8988T (cell line): Measurements from ENCODE around the gene RANBP17.

Source experiments
- DNase-seq: peaks from one replicate; pipeline ENCODE4 v3.0.0; 2011

RANBP17 gene

DNA sequence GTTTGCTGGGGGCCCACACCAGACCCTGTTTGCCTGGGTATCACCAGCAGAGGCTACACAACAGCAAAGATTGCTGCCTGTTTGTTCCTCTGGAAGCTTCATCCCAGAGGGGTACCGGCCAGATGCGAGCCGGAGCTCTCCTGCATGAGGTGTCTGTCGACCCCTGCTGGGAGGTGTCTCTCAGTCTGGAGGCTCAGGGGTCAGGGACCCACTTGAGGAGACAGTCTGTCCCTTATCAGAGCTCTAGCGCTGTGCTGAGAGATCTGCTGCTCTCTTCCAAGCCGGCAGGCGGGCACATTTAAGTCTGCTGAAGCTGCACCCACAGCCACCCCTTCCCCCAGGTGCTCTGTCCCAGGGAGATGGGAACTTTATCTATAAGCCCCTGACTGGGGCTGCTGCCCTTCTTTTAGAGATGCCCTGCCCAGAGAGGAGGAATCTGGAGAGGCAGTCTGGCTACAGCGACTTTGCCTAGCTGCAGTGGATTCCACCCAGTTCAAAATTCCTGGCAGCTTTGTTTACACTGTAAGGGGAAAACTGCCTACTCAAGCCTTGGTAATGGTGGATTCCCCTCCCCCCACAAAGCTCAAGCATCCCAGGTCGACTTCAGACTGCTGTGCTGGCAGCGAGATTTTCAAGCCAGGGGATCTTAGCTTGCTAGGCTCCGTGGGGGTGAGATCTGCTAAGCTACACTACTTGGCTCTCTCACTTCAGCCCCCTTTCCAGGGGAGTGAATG is 241.2 kb downstream of the RANBP17 start:
- no peak for DNase-seq

- no peak for DNase-seq
Observed at GRCh38 chr5:171107669-171108068, 245.9 kb downstream of the RANBP17 start.

- no peak for DNase-seq
Observed at GRCh38 chr5:171115519-171115918, 253.7 kb downstream of the RANBP17 start.

DNA sequence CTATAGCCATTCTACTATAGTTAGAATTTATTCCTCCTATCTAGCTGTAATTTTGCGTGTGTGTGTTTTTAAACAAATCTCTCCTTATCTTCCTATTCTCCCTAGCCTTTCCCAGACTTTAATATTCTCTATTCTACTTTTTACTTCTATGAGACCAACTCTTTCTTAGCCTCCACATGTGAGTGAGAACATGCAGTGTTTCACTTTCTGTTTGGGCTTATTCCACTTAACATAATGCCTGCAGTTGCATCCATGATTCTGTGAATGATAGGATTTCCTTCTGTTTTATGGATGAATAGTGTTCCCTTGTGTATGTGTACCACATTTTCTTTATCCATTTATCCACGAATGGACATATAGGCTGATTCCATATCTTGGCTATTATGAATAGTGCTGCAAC is 254.9 kb downstream of the RANBP17 start:
- DNase-seq, result no peak

DNA sequence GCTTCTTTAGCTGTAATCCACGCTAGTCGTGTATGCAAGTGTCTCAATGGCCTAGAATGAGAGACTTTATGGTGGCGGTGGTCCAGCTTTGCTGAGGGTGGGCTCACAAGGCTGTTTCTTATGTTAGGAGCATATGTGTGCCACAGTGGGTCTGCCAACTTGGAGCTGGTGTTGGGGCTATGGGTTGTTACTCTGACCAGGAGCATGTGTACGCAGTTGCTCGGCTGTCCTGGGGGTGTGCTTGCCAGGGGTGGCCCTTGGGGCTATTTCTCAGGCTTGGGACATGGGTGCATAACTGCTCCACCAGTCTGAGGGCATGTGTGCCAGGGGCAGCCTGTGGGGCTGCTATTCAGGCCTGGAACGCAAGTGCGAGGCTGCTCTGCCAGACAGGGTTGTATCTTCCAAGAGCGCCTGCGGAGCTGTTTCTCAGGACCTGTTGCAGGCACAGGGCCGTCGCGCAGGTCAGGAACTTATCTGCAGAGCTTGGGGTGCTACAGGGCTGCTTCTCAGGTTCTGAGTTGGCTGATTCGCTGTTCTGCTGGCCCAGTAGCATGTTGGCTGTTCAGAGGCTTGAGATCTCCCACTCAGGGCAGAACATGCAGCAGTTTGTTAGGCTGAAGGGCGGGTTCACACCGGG is 259.3 kb downstream of the RANBP17 start:
- DNase-seq, result no peak

DNA sequence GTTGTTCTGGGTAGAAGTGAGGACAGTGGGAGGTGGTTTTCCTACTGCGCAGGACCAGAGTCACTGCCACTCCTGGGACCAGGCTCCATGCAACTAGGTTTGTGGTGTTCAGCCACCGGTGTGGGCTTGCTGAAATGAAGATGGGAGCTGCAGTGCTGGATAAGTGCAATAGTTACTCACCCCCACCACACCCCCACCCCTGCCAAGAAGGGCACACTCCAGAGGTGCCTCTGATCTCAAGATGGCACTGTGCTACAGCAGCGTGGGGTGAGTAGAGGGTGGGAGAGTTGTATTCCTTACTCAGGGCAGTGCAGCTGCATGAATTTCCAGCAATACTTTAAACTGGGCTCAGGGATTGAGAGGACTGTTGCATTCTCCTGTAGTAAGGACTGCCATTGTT is 259.8 kb downstream of the RANBP17 start:
- no peak for DNase-seq

- no peak for DNase-seq
Observed at GRCh38 chr5:171122372-171122771, 260.6 kb downstream of the RANBP17 start.

DNA sequence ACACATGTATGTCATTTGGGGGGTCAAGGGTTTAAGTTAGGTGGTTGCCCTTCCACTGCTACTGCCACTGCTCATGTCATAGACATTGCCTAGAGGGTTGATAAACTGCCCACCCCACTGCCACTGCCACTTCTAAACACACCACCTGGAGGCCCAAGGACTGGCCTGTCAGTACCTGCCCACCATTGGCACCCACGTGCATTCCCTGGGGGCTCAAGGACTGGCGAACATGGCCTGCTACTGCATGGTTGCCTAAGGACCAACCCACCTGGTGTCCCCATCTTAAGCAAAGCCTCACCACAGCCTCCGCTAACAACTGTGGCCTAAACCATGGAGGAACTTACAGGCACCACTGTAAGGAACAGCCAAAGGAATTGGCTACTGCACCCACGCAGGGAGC is 261.6 kb downstream of the RANBP17 start:
- no peak for DNase-seq

DNA sequence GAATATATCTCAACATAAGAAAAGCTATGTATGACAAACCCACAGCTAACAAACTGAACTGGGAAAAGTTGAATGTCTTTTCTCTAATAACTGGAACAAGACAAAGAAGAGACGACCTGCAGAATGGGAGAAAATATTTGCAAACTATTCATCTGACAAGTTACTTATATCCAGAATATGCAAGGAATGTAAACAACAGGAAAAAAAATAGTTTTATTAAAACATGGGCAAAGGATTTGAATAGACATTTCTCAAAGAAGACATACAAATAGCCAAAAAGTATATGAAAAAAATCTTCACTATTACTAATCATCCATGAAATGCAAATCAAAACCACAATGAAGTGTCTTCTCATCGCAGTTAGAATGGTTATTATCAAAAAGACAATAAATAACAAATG is 265.5 kb downstream of the RANBP17 start:
- no peak for DNase-seq

DNA sequence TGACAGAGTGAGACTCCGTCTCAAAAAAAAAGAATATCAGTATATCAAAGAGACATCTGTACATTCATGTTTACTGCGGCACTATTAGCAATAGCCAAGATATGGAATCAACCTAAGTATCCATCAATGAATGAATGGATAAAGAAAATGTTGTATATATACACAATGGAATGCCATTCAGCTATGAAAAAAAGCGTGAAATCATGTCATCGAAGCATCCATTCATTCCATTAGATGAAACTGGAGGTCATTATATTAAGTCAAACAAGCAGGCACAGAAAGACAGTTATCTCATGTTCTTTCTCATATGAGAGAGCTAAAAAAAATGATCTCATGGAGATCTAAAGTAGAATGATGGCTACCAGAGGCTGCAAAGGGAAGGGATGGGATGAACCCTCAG is 266.3 kb downstream of the RANBP17 start:
- no peak for DNase-seq

DNA sequence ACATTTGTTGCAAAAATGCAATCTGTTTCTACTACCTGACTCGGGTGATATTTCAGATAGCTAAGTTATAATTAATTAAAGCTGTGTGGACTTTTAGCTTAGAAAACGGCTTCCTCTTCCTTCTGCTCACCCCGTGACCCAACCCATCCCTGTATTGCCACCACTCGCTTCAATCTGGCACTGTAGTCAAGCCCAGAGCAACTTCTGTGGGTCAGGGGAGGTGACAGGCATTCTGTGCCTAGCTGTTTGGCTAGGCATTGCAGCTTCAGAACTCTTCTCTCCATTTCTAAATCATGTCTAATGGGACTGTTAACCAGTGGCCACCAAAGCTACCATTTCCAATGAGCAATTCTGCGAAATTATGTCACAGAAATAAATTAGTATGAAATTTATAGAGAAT is 267.5 kb downstream of the RANBP17 start:
- no peak for DNase-seq

- no peak for DNase-seq
Observed at GRCh38 chr5:171131497-171131896, 269.7 kb downstream of the RANBP17 start.

GRCh38 chr5:171137768-171138525 is 276.1 kb downstream of the RANBP17 start:
- DNase-seq, result no peak

DNA sequence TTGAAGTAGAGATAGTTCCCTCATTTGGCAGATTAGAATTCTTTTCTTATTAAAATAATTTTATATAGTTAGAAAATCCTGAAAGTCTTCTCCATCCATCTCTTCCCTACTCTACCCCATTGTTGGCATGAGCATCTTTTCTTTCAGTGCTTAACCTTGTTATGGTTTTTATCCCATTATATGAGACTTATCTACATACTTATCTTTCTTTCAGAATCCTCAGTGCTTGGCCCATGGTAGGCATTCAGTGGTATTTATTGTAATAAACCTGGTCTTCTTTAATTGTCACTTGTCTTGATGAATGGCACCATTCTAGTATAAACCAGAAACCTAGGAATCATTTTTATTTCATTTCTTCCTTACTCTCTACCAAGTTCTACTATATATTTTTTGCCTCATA is 277.4 kb downstream of the RANBP17 start:
- DNase-seq, result no peak

GRCh38 chr5:171142617-171143016 is 280.8 kb downstream of the RANBP17 start:
- DNase-seq, result no peak

DNA sequence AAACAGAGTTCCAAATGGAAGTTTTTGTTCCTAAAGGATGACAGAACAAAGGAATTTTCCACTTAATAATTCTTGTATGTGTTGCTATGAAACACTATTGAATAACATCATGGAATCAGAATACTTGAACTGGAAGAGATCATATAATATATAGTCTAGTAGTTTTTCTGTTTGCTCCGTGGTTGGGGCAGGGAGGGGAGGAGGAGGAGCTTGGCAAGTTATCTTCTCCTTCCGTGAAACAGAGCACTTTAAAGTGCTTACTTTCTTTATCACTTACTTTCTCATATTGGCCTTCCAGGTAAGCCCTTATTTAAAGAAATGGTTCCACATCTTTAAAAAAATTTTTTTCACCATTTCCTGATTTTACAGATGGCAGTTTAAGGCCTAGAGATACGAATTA is 281.4 kb downstream of the RANBP17 start:
- no peak for DNase-seq

GRCh38 chr5:171143926-171144325 is 282.1 kb downstream of the RANBP17 start:
- DNase-seq, result no peak

DNA sequence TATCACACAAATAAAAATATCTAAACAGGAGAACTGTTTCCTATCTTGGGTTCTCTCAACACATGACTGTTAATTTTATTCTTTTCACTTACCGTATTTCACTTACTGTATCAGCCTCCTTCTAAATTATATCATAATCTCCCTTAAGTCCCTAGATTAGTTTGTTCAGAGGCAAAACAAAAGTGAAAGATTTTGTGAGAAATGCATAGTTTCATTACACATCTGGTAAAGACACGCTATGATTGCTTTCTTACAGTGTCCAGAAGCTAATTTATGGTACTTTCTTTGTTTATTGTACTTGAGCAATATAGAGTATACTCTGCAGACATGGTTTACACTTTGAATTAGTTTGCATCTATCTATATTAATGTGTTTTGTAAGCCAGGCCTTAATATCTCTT is 287.5 kb downstream of the RANBP17 start:
- DNase-seq, result no peak

DNA sequence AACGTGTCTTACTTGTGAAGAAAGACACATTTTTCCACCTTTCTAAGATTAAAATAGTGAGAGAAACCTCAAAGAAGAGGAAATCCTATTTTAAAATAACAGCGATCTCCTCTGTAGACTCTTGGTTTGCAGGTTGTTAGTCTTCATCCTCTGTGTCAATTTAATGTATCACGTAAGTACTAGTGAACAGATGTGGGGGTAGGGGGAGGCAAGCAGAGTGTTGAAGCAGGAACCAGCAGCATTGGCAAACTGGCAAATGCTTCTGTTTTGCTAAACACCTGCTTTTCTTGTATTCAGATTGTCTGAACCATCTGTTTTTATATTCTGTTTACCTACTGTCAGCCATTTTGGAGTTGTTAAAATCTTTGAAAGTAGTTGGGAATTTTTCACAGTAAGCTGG is 288.0 kb downstream of the RANBP17 start:
- no peak for DNase-seq

DNA sequence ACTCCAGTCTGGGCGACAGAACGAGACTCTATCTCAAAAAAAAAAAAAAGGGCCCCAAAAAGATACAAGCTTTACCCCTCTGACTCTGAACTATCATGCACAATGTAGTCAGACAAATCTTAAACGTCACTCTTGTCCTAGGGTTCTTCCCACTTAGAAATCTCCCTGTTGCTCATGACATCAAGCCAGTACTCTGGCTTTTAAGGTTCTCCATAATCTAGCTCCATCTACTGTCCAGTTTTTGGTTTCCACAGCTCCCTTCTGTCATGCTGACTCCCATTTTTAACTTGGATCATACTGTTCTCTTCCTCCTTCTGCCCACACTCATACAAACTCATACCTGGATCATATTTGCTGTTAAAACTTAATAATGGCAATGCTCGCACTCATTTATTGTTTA is 290.6 kb downstream of the RANBP17 start:
- DNase-seq, result peak; percentile 37

DNA sequence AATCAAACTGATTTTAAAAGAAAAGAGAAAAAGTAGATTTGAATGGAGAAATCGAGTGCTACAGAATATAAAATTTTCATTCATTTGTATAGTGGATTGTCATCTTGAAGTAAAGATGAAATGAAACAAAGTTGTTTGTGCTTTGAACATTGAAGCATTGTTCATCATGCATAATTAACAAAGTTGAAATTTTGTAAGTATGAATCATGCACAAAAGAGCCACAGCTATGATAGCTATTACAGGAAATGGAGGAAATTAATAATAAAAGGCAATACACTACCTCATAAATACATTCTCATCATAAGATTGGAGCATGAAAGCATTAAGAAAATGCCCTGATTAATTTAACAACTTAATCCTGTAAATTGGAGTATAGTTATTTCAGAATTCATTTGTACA is 293.8 kb downstream of the RANBP17 start:
- DNase-seq, result no peak

GRCh38 chr5:171157276-171157675 is 295.5 kb downstream of the RANBP17 start:
- DNase-seq, result no peak

DNA sequence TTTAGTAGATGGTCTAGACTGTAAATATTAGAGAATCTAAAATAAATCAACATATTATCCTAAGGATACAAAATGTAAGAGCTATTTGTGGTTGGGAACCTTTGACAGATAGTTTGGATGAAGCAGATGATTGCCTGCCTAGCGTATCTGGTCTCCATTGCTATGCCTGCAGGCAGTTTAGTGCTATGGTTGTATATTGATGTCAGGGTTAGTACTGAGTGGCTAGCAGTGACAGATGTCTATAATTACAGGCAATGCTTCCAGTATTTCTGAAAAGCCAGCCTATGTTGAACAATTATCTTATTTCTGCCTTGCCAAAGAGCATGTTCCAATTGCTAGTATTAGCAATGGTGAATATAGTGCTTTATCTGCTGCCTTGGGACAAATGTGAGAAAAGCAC is 296.0 kb downstream of the RANBP17 start:
- DNase-seq, result no peak

GRCh38 chr5:171158581-171158980 is 296.8 kb downstream of the RANBP17 start:
- DNase-seq, result no peak
